ENCODE measurements around the gene GDAP2.

DNA sequence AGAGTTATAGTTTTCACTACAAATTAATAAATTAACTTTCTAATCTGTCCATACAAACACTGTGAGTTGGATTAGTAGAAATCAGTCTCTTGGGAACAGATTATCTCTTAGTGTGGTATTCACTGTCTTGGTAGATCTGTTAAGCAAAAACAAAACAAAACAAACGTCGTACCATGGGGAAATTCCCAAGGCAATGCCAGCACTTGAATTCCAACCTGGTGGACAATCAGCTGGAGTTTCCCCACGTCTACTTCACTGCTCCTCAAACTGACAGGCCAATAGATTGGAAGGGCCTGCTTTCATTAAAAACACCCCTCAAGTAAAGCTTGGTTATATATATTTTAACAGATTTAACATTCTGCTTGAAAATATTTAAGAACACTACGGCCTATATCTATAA lies 31.9 kb downstream of the GDAP2 start:
- TF ChIP-seq, protein P1, sequence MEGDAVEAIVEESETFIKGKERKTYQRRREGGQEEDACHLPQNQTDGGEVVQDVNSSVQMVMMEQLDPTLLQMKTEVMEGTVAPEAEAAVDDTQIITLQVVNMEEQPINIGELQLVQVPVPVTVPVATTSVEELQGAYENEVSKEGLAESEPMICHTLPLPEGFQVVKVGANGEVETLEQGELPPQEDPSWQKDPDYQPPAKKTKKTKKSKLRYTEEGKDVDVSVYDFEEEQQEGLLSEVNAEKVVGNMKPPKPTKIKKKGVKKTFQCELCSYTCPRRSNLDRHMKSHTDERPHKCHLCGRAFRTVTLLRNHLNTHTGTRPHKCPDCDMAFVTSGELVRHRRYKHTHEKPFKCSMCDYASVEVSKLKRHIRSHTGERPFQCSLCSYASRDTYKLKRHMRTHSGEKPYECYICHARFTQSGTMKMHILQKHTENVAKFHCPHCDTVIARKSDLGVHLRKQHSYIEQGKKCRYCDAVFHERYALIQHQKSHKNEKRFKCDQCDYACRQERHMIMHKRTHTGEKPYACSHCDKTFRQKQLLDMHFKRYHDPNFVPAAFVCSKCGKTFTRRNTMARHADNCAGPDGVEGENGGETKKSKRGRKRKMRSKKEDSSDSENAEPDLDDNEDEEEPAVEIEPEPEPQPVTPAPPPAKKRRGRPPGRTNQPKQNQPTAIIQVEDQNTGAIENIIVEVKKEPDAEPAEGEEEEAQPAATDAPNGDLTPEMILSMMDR (IDR thresholded peaks at IDR 0.05; ENCODE audit: low read depth, low read length), result no peak
- TF ChIP-seq POLR2A (IDR thresholded peaks at IDR 0.05; ENCODE audit: extremely low read depth, insufficient read length) (no peak), MYC (IDR thresholded peaks at IDR 0.05; ENCODE audit: low read depth, low read length) (no peak)

All from NB4 (cell line).